Brain pericyte (primary cell): Measurements from ENCODE around the gene SLC38A7.
"Not testable (repeated sequence)": the region's sequence is repeated elsewhere in the genome, so short reads cannot be mapped to it uniquely, and the experiment has no call there.

Experiments used
- DNase-seq: peaks from one replicate; pipeline ENCODE4 v3.0.0-alpha.2; 2012; ENCODE audit warnings: low read depth, low spot score

Gene SLC38A7

GRCh38 chr16:58678716-58679115, 5.9 kb downstream of the SLC38A7 start:
- no peak for DNase-seq

- DNase-seq = no peak
Measured at GRCh38 chr16:58678269-58678668, 6.3 kb downstream of the SLC38A7 start.

- no peak for DNase-seq
Measured at GRCh38 chr16:58670946-58671583, 13.5 kb downstream of the SLC38A7 start.

GRCh38 chr16:58670177-58670576, 14.4 kb downstream of the SLC38A7 start:
- DNase-seq = no peak

GRCh38 chr16:58665200-58665599, 19.4 kb downstream of the SLC38A7 start:
- DNase-seq = no peak

- peak; percentile 48 for DNase-seq
Measured at GRCh38 chr16:58661199-58661830, 23.3 kb downstream of the SLC38A7 start.

GRCh38 chr16:58659911-58660310, 24.7 kb downstream of the SLC38A7 start:
- not testable (repeated sequence) for DNase-seq

GRCh38 chr16:58658796-58659211, 25.8 kb downstream of the SLC38A7 start:
- DNase-seq = no peak

GRCh38 chr16:58656899-58657298, 27.7 kb downstream of the SLC38A7 start:
- no peak for DNase-seq

- DNase-seq = no peak
Measured at GRCh38 chr16:58655215-58655596, 29.4 kb downstream of the SLC38A7 start.

- DNase-seq = no peak
Measured at GRCh38 chr16:58654560-58655214, 29.9 kb downstream of the SLC38A7 start.

- DNase-seq = no peak
Measured at GRCh38 chr16:58652741-58653140, 31.8 kb downstream of the SLC38A7 start.

GRCh38 chr16:58651965-58652348, 32.6 kb downstream of the SLC38A7 start:
- no peak for DNase-seq

GRCh38 chr16:58649707-58650106, 34.9 kb downstream of the SLC38A7 start:
- DNase-seq = no peak

GRCh38 chr16:58647107-58647506, 37.5 kb downstream of the SLC38A7 start:
- no peak for DNase-seq

- no peak for DNase-seq
Measured at GRCh38 chr16:58644765-58645487, 39.6 kb downstream of the SLC38A7 start.

GRCh38 chr16:58644108-58644507, 40.5 kb downstream of the SLC38A7 start:
- DNase-seq = no peak

GRCh38 chr16:58640949-58641348, 43.6 kb downstream of the SLC38A7 start:
- DNase-seq = no peak

- DNase-seq = no peak
Measured at GRCh38 chr16:58639836-58640235, 44.7 kb downstream of the SLC38A7 start.

- no peak for DNase-seq
Measured at GRCh38 chr16:58639230-58639629, 45.3 kb downstream of the SLC38A7 start.

GRCh38 chr16:58638148-58639036, 46.2 kb downstream of the SLC38A7 start:
- DNase-seq = no peak
